AG04450 (cell line): ENCODE results near the gene UBE2F. TPM values are rescaled to one million over a fixed set of nuclear protein-coding genes. Genes with fewer than 3 reads are reported as not detected.
"Not testable (repeated sequence)": the region's sequence is repeated elsewhere in the genome, so short reads cannot be mapped to it uniquely, and the experiment has no call there.

Experiments used
- CTCF ChIA-PET: fragments of 300-600, 350-600 bp; formaldehyde crosslinking; extraction: SDS; loops from one replicate; lab custom pipeline; 2022; ENCODE audit warnings: antibody characterized with exemption, inconsistent platforms; lab: Charles Lee
- POLR2A ChIA-PET: fragments of 350-600 bp; formaldehyde crosslinking; extraction: SDS; loops from one replicate; lab custom pipeline; 2021; ENCODE audit warnings: antibody characterized with exemption, inconsistent platforms; lab: Yijun Ruan, JAX
- DNase-seq: peaks from one replicate; pipeline ENCODE4 v3.0.0-alpha.2; 2011; ENCODE audit warnings: low read depth, low spot score
- H3K27ac ChIP-seq: one replicate; pipeline ENCODE4 v1.5.1; 2012; ENCODE audit warnings: low read depth, low read length, control low read depth
- H3K27me3 ChIP-seq: one replicate; pipeline ENCODE4 v1.6.0; 2012; ENCODE audit warnings: low read length; ENCODE audit not compliant: control insufficient read depth, insufficient read depth
- H3K4me3 ChIP-seq: 2 replicates; pipeline ENCODE4 v1.5.1; 2011; ENCODE audit warnings: mild to moderate bottlenecking, low read depth, low read length, control low read depth
- H3K9me3 ChIP-seq: 2 replicates; pipeline ENCODE4 v1.5.1; 2012; ENCODE audit warnings: low read length; ENCODE audit not compliant: control insufficient read depth, insufficient read depth
- polyA plus RNA-seq: library from polyadenylated mRNA; depleted of rRNA; stranded (reverse); fragments of >200 nt; gene quantifications from 2 replicates; pipeline ENCODE4 v1.2.3, GENCODE V29; 2011
- TF ChIP-seq, protein P1 (sequence below): IDR thresholded peaks from 2 replicates; pipeline ENCODE4 v1.5.1; 2011; ENCODE audit warnings: low read depth, low read length, control low read depth, inconsistent platforms

UBE2F gene
- polyA plus RNA-seq, 1 experiment = 119 TPM

DNA sequence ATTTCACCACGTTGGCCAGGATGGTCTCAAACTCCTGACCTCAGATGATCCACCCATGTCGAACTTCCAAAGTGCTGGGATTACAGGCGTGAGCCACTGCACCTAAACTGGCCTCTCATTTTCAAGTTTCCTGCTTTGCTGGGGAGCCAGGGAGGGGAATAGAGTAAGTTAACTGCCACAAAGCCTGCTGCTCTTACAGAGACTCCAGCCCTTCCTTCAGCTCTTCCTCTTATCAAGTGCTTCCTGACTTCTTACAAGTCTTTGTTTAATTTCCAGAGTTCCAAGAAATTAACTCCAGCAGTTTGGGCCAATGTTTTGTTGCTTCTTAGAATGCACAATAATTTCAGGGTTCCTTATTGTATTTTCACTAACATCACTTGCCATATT is 24.3 kb upstream of the UBE2F start:
- ChIA-PET CTCF (interaction anchor here (0.6 kb wide), 1 partner anchor 18 kb away, joined by 4 read pairs; no protein-coding TSS in a partner anchor), POLR2A (no interaction called here)
- H3K4me3 ChIP-seq = no peak overlapping the region
- H3K27ac ChIP-seq = no peak overlapping the region
- DNase-seq = no peak
- H3K9me3 ChIP-seq = peaks cover 18% of the 10 kb centered on the region
- TF ChIP-seq, protein P1, sequence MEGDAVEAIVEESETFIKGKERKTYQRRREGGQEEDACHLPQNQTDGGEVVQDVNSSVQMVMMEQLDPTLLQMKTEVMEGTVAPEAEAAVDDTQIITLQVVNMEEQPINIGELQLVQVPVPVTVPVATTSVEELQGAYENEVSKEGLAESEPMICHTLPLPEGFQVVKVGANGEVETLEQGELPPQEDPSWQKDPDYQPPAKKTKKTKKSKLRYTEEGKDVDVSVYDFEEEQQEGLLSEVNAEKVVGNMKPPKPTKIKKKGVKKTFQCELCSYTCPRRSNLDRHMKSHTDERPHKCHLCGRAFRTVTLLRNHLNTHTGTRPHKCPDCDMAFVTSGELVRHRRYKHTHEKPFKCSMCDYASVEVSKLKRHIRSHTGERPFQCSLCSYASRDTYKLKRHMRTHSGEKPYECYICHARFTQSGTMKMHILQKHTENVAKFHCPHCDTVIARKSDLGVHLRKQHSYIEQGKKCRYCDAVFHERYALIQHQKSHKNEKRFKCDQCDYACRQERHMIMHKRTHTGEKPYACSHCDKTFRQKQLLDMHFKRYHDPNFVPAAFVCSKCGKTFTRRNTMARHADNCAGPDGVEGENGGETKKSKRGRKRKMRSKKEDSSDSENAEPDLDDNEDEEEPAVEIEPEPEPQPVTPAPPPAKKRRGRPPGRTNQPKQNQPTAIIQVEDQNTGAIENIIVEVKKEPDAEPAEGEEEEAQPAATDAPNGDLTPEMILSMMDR = no peak
- H3K27me3 ChIP-seq = peaks cover 3% of the 10 kb centered on the region

GRCh38 chr2:237943395-237944094 is 23.3 kb upstream of the UBE2F start:
- no peak for DNase-seq
- TF ChIP-seq, protein P1 = no peak
- CTCF ChIA-PET = interaction anchor here (0.6 kb wide), 1 partner anchor 37 kb away, joined by 4 read pairs; no protein-coding TSS in a partner anchor
- Histone ChIP-seq H3K4me3 (no peak overlapping the region), H3K9me3 (peaks cover 18% of the 10 kb centered on the region), H3K27ac (no peak overlapping the region), H3K27me3 (peaks cover 3% of the 10 kb centered on the region)
- POLR2A ChIA-PET = interaction anchor here (0.6 kb wide), 1 partner anchor 24 kb away, joined by 3 read pairs; no protein-coding TSS in a partner anchor

GRCh38 chr2:237944302-237944701 is 22.5 kb upstream of the UBE2F start:
- H3K27me3 ChIP-seq = peaks cover 3% of the 10 kb centered on the region
- DNase-seq = no peak
- ChIA-PET CTCF (interaction anchor here (0.6 kb wide), 1 partner anchor 38 kb away, joined by 4 read pairs; no protein-coding TSS in a partner anchor), POLR2A (no interaction called here)
- TF ChIP-seq, protein P1 = no peak
- H3K9me3 ChIP-seq = peaks cover 18% of the 10 kb centered on the region
- no peak overlapping the region for H3K27ac ChIP-seq
- no peak overlapping the region for H3K4me3 ChIP-seq

DNA sequence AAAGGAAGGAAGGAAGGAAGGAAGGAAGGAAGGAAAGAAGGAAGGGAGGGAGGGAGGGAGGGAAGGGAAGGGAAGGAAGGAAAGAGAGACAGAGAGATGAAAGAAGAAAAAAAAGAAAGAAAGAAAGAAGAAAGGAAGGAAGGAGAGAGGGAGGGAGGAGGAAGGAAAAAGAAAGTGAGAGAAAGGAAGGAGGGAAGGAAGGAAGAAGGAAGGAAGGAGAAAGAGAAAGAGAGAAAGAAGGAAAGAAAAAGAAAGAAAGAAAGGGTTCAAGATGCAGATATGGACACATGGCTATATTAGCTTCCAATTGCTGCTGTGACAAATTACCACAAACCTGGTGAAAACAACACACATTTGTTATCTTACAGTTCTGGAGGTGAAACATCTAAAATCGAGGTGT is 20.4 kb upstream of the UBE2F start:
- H3K4me3 ChIP-seq = no peak overlapping the region
- CTCF ChIA-PET = interaction anchor here (1.5 kb wide), 1 partner anchor 23 kb away, joined by 3 read pairs; no protein-coding TSS in a partner anchor
- POLR2A ChIA-PET = no interaction called here

DNA sequence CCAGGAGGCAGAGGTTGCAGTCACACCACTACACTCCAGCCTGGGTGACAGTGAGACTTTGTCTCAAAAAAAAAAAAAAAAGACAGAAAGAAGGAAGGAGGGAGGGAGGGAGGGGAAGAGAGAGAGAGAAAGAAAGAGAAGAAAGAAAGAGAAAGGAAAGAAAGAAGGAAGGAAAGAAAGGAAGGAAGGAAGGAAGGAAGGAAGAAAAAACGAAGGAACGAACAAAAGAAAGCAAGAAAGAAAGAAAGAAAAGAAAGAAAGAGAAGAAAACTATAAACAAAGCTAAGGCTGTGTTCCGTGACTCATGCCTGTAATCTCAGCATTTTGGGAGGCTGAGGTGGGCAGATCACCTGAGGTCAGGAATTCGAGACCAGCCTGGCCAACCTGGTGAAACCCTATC is 15.5 kb upstream of the UBE2F start:
- DNase-seq, H3K4me3 ChIP-seq, H3K27ac ChIP-seq, POLR2A ChIA-PET, H3K9me3 ChIP-seq: not testable (repeated sequence)
- CTCF ChIA-PET = interaction anchor here (0.7 kb wide), 3 partner anchors 96 to 477 kb away, joined by 3 to 7 read pairs (median 4); no protein-coding TSS in a partner anchor
- H3K27me3 ChIP-seq = peaks cover 22% of the 10 kb centered on the region

More for the DNA sequence above, 20.4 kb upstream of the UBE2F start:
- Histone ChIP-seq H3K9me3 (peaks cover 18% of the 10 kb centered on the region), H3K27ac (no peak overlapping the region), H3K27me3 (peaks cover 5% of the 10 kb centered on the region)
- TF ChIP-seq, protein P1 = no peak
- DNase-seq = no peak
